Tracheal epithelial cell (primary cell): ENCODE data around the gene IL36RN. TPM values are rescaled to one million over a fixed set of nuclear protein-coding genes. Genes with fewer than 3 reads are reported as not detected.

ENCODE experiments used
- total RNA-seq: library from RNA; depleted of rRNA; stranded (reverse); fragments of >200 nt; gene quantifications from 2 replicates; pipeline ENCODE4 v1.2.1, GENCODE V29; 2014

IL36RN gene
- 1.1 and 8.4 TPM in 2 replicates for total RNA-seq

DNA sequence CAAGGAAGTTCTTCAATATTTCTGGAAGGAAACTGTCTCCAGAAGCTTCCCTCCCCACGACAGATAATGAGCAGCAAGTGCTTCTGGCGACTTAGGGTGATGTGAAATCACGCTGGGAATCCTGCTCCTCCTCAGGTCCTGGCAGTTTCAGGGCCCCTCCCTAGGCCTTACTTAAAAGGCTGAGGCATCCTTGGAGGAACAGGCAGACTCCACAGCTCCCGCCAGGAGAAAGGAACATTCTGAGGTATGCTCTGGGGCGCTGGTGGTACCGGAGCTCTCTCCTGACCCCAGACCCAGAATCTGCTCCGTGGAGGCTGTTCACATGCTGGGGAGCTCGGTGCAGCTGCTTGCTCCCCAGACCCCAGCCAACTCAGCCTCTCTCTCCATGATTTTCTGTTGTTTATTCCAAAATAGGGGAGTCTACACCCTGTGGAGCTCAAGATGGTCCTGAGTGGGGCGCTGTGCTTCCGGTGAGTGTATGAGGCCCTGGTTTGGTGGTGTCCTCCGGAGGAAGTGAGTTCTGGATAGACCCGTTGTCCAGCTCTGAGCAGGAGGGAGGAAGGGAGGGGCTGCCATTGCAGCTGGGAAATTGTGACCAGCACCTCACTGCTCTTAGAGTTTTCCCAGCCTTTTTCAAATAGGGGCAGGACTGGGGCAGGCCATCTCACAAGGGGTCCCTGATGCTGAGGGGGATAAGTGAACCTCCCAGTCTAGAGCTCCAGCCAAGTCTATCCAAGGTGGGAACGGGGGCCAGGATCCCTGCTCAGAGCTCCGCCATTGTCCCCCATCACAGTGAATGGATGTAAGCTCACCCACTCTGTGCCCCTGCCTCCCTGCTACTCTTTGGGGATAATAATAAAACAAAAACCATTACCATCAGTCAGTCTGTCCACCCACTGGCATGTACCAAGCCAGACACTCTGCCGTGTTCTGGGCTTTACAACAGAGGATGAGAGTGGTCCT is at the start of gene IL36RN:
IL36RN (plus strand) TSS at position 201 of the 963 bp plus-strand sequence; CDS start at position 442, 241 bp downstream.

GRCh38 chr2:113052396-113052917 is 6.5 kb upstream of the IL36RN start, which contains the start of gene IL36B:
Gene IL36B (minus strand): TSS chr2:113052867.

DNA sequence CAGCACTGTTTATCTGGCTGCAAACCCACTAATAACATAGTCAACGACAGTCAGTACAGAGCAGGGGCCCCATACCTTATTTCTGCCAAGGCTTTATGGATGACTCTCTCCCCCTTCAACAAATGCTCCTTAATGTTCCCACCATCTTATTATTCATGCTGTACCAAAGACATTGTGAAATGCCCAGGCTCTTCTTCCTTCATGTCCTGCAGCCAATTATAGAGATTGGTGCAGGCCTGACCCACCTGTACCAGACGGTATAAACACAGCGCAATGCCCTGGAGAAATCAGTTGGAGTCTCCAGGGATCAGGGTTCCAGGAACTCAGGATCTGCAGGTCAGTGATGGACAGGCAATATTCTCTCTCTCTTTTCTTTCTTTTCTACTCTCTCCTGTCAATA is 8.7 kb downstream of the IL36RN start, which contains the start of gene IL1F10:
IL1F10 (plus strand) TSS at position 290 of the 400 bp plus-strand sequence. CDS start 4,769 bp downstream, outside the sequence.

Other genes with a start within 250 kb of the IL36RN start
- 31.8 and 169 TPM in 2 replicates for gene IL1B, start 222.4 kb upstream of the IL36RN start, total RNA-seq
- gene IL37, start 148.0 kb upstream of the IL36RN start, total RNA-seq: not detected in 2 replicates
- 0.43 and 41.4 TPM in 2 replicates for gene IL36G, start 81.2 kb upstream of the IL36RN start, total RNA-seq
- gene IL36A, start 53.7 kb upstream of the IL36RN start, total RNA-seq: 1.7 and 3.0 TPM in 2 replicates
- not detected in 2 replicates for gene IL36B, start 6.3 kb upstream of the IL36RN start, total RNA-seq
- not detected in 2 replicates for gene IL1F10, start 8.8 kb downstream of the IL36RN start, total RNA-seq
- 70.3 and 167 TPM in 2 replicates for gene IL1RN, start 68.4 kb downstream of the IL36RN start, total RNA-seq
- gene PSD4, start 114.8 kb downstream of the IL36RN start, total RNA-seq: 42.0 and 45.3 TPM in 2 replicates
- under 0.01 and 24.3 TPM in 2 replicates for gene PAX8, start 219.7 kb downstream of the IL36RN start, total RNA-seq